Gastroesophageal sphincter (tissue), 4 donors: ENCODE results near the gene CAPNS1. TPM values are rescaled to one million over a fixed set of nuclear protein-coding genes. Genes with fewer than 3 reads are reported as not detected.

Source experiments
- ATAC-seq: fragments of 150-250 bp; one replicate; pipeline ENCODE4 v1.9.1; 2016; ENCODE audit warnings: mild to moderate bottlenecking, moderate library complexity
- H3K27ac ChIP-seq, 4 donors: fragments of 200-600 bp; sonication (generic) in 3 of 4; 1 replicate in 3 of 4; 2 replicates in 1 of 4; pipeline ENCODE4 v1.5.1; 2016 to 2019
- H3K27me3 ChIP-seq: fragments of 200-600 bp; sonication (generic); one replicate; pipeline ENCODE4 v1.5.1; 2019
- H3K36me3 ChIP-seq, 2 donors: fragments of 200-600 bp; sonication (generic); one replicate each; pipeline ENCODE4 v1.5.1; 2019; ENCODE audit warnings: control low read depth in 1 of 2
- H3K4me1 ChIP-seq, 3 donors: fragments of 200-600 bp; sonication (generic); 1 replicate in 2 of 3; 2 replicates in 1 of 3; pipeline ENCODE4 v1.5.1; 2016 to 2019; ENCODE audit warnings: control low read depth in 2 of 3
- H3K4me3 ChIP-seq, 2 donors: fragments of 200-600 bp; sonication (generic); one replicate each; pipeline ENCODE4 v1.5.1; 2019; ENCODE audit warnings: mild to moderate bottlenecking in 1 of 2, moderate library complexity in 1 of 2
- H3K9me3 ChIP-seq, 3 donors: fragments of 200-600 bp; sonication (generic); one replicate each; pipeline ENCODE4 v1.5.1; 2017 to 2019; ENCODE audit warnings: control low read depth in 2 of 3
- CTCF ChIP-seq, 4 experiments: fragments of 200-600 bp in 2 of 4; fragments of 450-650 bp in 2 of 4; sonication (generic) in 1 of 4; IDR thresholded peaks; one replicate each; pipeline ENCODE4 v1.5.1; 2017 to 2019; ENCODE audit warnings: antibody characterized with exemption in 4 of 4, mild to moderate bottlenecking in 2 of 4, moderate library complexity in 2 of 4
- EP300 ChIP-seq: sonication (generic); formaldehyde crosslinking; IDR thresholded peaks from one replicate; pipeline ENCODE4 v1.6.1; 2017; ENCODE audit warnings: antibody characterized with exemption, mild to moderate bottlenecking
- POLR2A ChIP-seq, 2 donors: fragments of 450-650 bp; IDR thresholded peaks; one replicate each; pipeline ENCODE4 v1.6.1; 2017; ENCODE audit warnings: antibody characterized with exemption in 2 of 2, mild to moderate bottlenecking in 2 of 2, moderate library complexity in 1 of 2
- POLR2AphosphoS5 ChIP-seq: sonication (generic); formaldehyde crosslinking; IDR thresholded peaks from one replicate; pipeline ENCODE4 v1.6.1; 2017; ENCODE audit warnings: antibody characterized with exemption
- WGBS, 2 donors: methylation state at CpG; one replicate each; pipeline ENCODE4 v1.1.5; 2018; ENCODE audit warnings: low coverage in 1 of 2; 5-methylcytosine and 5-hydroxymethylcytosine counted together
- total RNA-seq, 4 donors: library from RNA; depleted of rRNA; stranded (reverse); fragments of >200 nt; gene quantifications; one replicate each; pipeline ENCODE4 v1.1.0, GENCODE V29; 2016

CAPNS1 gene
- total RNA-seq, 4 donors from 2014 or later, result 151 to 237 (median 210) TPM

GRCh38 chr19:36114721-36115452, 25.0 kb upstream of the CAPNS1 start, which contains the start of gene POLR2I:
Gene POLR2I (minus strand): TSS chr19:36114875. CDS start chr19:36114856, 19 bp downstream.
- WGBS, 2 donors, result 0% methylated on average over 9 of the region's 60 CpGs; no CpG with 5 or more reads in 1 of the 2 donors
- H3K4me1 ChIP-seq, result peaks cover 0 to 56% (median 18%) of the 10 kb centered on the region in 3 donors
- H3K27me3 ChIP-seq, result no peaks in the 10 kb centered on the region
- H3K9me3 ChIP-seq, result no peaks in the 10 kb centered on the region
- peak within 1 kb of the TSS; percentile 68 to 96 (median 93) for H3K27ac ChIP-seq
- peak; percentile 97 for ATAC-seq
- H3K4me3 ChIP-seq, result peak within 1 kb of the TSS; percentile 55 to 89
- H3K36me3 ChIP-seq, result peaks cover 0 to 71% of the 10 kb centered on the region in 2 donors
- TF ChIP-seq CTCF (IDR thresholded peaks at IDR 0.05) (no peak), POLR2A (IDR thresholded peaks at IDR 0.05) (peak; percentile 72 to 79), EP300 (no peak), POLR2AphosphoS5 (peak; percentile 95)

GRCh38 chr19:36115453-36116343, 24.2 kb upstream of the CAPNS1 start, which contains the start of gene TBCB:
Gene TBCB (plus strand): TSS chr19:36115468. CDS start chr19:36115561, 93 bp downstream.
- Histone ChIP-seq H3K4me3 (peak within 1 kb of the TSS; percentile 55 to 89), H3K27ac (peak within 1 kb of the TSS; percentile 68 to 96 (median 93)), H3K4me1 (peaks cover 0 to 56% (median 18%) of the 10 kb centered on the region in 3 donors), H3K36me3 (peaks cover 0 to 71% of the 10 kb centered on the region in 2 donors), H3K9me3 (no peaks in the 10 kb centered on the region), H3K27me3 (no peaks in the 10 kb centered on the region)
- WGBS, 2 donors, result 4 to 10% methylated on average over 6 to 10 of the region's 59 CpGs
- no peak for TF ChIP-seq EP300
- no peak for TF ChIP-seq CTCF (IDR thresholded peaks at IDR 0.05)
- TF ChIP-seq POLR2AphosphoS5, result peak; percentile 83
- TF ChIP-seq POLR2A (IDR thresholded peaks at IDR 0.05), result peak; percentile 68 to 70
- peak; percentile 56 for ATAC-seq

GRCh38 chr19:36116344-36116637, 23.6 kb upstream of the CAPNS1 start:
- peaks cover 0 to 56% (median 18%) of the 10 kb centered on the region in 3 donors for H3K4me1 ChIP-seq
- ATAC-seq, result no peak
- WGBS, 2 donors, result 85% methylated on average over 1 of the region's 1 CpG; no CpG with 5 or more reads in 1 of the 2 donors
- peaks cover 0 to 71% of the 10 kb centered on the region in 2 donors for H3K36me3 ChIP-seq
- peak overlapping the region in 1 of 2 donors; percentile 89 for H3K4me3 ChIP-seq
- no peaks in the 10 kb centered on the region for H3K27me3 ChIP-seq
- peak overlapping the region in 3 of 4 donors; percentile 91 to 96 (median 95) for H3K27ac ChIP-seq
- H3K9me3 ChIP-seq, result no peaks in the 10 kb centered on the region
- no peak for TF ChIP-seq EP300
- no peak for TF ChIP-seq POLR2A (IDR thresholded peaks at IDR 0.05)
- no peak for TF ChIP-seq POLR2AphosphoS5
- TF ChIP-seq CTCF (IDR thresholded peaks at IDR 0.05), result no peak

- no peak overlapping the region for H3K4me3 ChIP-seq
- no peak for ATAC-seq
Observed at GRCh38 chr19:36120092-36120983, 19.5 kb upstream of the CAPNS1 start.

More at GRCh38 chr19:36120092-36120983, 19.5 kb upstream of the CAPNS1 start:
- Histone ChIP-seq H3K9me3 (no peaks in the 10 kb centered on the region), H3K27me3 (no peaks in the 10 kb centered on the region), H3K36me3 (peaks cover 0 to 89% of the 10 kb centered on the region in 2 donors), H3K27ac (no peak overlapping the region), H3K4me1 (peaks cover 0 to 40% (median 11%) of the 10 kb centered on the region in 3 donors)
- WGBS, 2 donors, result 73 to 83% methylated on average over 3 to 14 of the region's 26 CpGs
- TF ChIP-seq POLR2AphosphoS5 (no peak), EP300 (no peak), POLR2A (IDR thresholded peaks at IDR 0.05) (no peak), CTCF (IDR thresholded peaks at IDR 0.05) (no peak)
